ENCODE measurements around the gene FRMD4A. TPM values are rescaled to one million over a fixed set of nuclear protein-coding genes. Genes with fewer than 3 reads are reported as not detected.

FRMD4A gene
- total and polyA plus RNA-seq, 7 donors: 2.9 to 9.1 (median 6.2) TPM

GRCh38 chr10:13637303-13637856, 693.3 kb downstream of the FRMD4A start:
- intact Hi-C loops (cut with DNase I): no loop called here
- no peak for ATAC-seq
- peaks cover 2% of the 10 kb centered on the region for H3K9me3 ChIP-seq
- WGBS, 3 donors: 84 to 88% (median 88%) methylated on average over 1 of the region's 1 CpG
- H3K27me3 ChIP-seq (ENCODE audit: insufficient read depth in 3 of 3, low read length in 2 of 3): no peaks in the 10 kb centered on the region
- TF ChIP-seq CTCF (IDR thresholded peaks at IDR 0.05): no peak
- peaks cover 11% of the 10 kb centered on the region for H3K4me1 ChIP-seq
- H3K36me3 ChIP-seq (ENCODE audit: insufficient read depth in 1 of 2, low read depth in 1 of 2): peaks cover 0 to 26% of the 10 kb centered on the region in 2 donors
- no peak overlapping the region for H3K27ac ChIP-seq
- no peak overlapping the region for H3K4me3 ChIP-seq
- DNase-seq: no peak

- H3K27ac ChIP-seq: no peak overlapping the region
- ATAC-seq (no peak), DNase-seq (no peak)
- 92 to 96% (median 96%) methylated on average over 4 of the region's 4 CpGs for WGBS, 3 donors
- H3K36me3 ChIP-seq (ENCODE audit: insufficient read depth in 1 of 2, low read depth in 1 of 2): peaks cover 0 to 25% of the 10 kb centered on the region in 2 donors
- peaks cover 11% of the 10 kb centered on the region for H3K4me1 ChIP-seq
- intact Hi-C loops (cut with DNase I): no loop called here
- no peak for TF ChIP-seq CTCF (IDR thresholded peaks at IDR 0.05)
- no peaks in the 10 kb centered on the region for H3K9me3 ChIP-seq
- no peak overlapping the region for H3K4me3 ChIP-seq
- no peaks in the 10 kb centered on the region for H3K27me3 ChIP-seq (ENCODE audit: insufficient read depth in 3 of 3, low read length in 2 of 3)
Measured at GRCh38 chr10:13636776-13637175, 693.9 kb downstream of the FRMD4A start.

GRCh38 chr10:13634207-13634606, 696.5 kb downstream of the FRMD4A start:
- no peak overlapping the region for H3K4me3 ChIP-seq
- no peaks in the 10 kb centered on the region for H3K9me3 ChIP-seq
- peaks cover 11% of the 10 kb centered on the region for H3K4me1 ChIP-seq
- DNase-seq (no peak), ATAC-seq (peak in 3 of 4 donors; percentile 28 to 49 (median 36))
- no peak for TF ChIP-seq CTCF (IDR thresholded peaks at IDR 0.05)
- 51 to 58% (median 54%) methylated on average over 6 of the region's 6 CpGs for WGBS, 3 donors
- intact Hi-C loops (cut with DNase I): no loop called here
- peaks cover 2 to 36% of the 10 kb centered on the region in 2 donors for H3K36me3 ChIP-seq (ENCODE audit: insufficient read depth in 1 of 2, low read depth in 1 of 2)
- peak overlapping the region; percentile 68 for H3K27ac ChIP-seq
- H3K27me3 ChIP-seq (ENCODE audit: insufficient read depth in 3 of 3, low read length in 2 of 3): no peaks in the 10 kb centered on the region

- no peaks in the 10 kb centered on the region for H3K9me3 ChIP-seq
- intact Hi-C loops (cut with DNase I): no loop called here
- ATAC-seq (peak; percentile 71 to 91 (median 84)), DNase-seq (peak; percentile 69 to 89)
- peak overlapping the region; percentile 68 for H3K27ac ChIP-seq
- H3K27me3 ChIP-seq (ENCODE audit: insufficient read depth in 3 of 3, low read length in 2 of 3): no peaks in the 10 kb centered on the region
- H3K4me1 ChIP-seq: peaks cover 11% of the 10 kb centered on the region
- no peak for TF ChIP-seq CTCF (IDR thresholded peaks at IDR 0.05)
- 40 to 58% (median 40%) methylated on average over 7 of the region's 7 CpGs for WGBS, 3 donors
- H3K4me3 ChIP-seq: no peak overlapping the region
- peaks cover 2 to 31% of the 10 kb centered on the region in 2 donors for H3K36me3 ChIP-seq (ENCODE audit: insufficient read depth in 1 of 2, low read depth in 1 of 2)
Measured at GRCh38 chr10:13633689-13634088, 697.0 kb downstream of the FRMD4A start.

All from psoas muscle (tissue), 8 donors.